ENCODE results near the gene SLC12A5.

The SLC12A5 gene

GRCh38 chr20:46074006-46074405, 45.0 kb downstream of the SLC12A5 start:
- Histone ChIP-seq H3K27me3 (ENCODE audit: control insufficient read depth, low read length) (no peaks in the 10 kb centered on the region), H3K79me2 (ENCODE audit: control insufficient read depth, low read length) (peaks cover 36% of the 10 kb centered on the region), H3F3A (ENCODE audit: control insufficient read depth, insufficient read depth) (no peaks in the 10 kb centered on the region), H4K20me1 (ENCODE audit: control insufficient read depth, insufficient read depth, low read depth, low read length) (peaks cover 14% of the 10 kb centered on the region; the same call in 1 of the 2 replicates), H3K9me2 (replicated peaks; ENCODE audit: control insufficient read depth, low read length) (no peaks in the 10 kb centered on the region), H3K27ac (ENCODE audit: low read depth, low read length) (no peak overlapping the region), H3K4me2 (ENCODE audit: low read length) (no peak overlapping the region), H3K9me3 (ENCODE audit: control insufficient read depth, insufficient read depth, low read length) (no peaks in the 10 kb centered on the region), H3K4me1 (ENCODE audit: control insufficient read depth, low read length) (no peaks in the 10 kb centered on the region), H3K4me3 (ENCODE audit: low read length) (no peak overlapping the region), H3K36me3 (ENCODE audit: control insufficient read depth, low read length) (peaks cover 66% of the 10 kb centered on the region)
- TF ChIP-seq, protein P1, sequence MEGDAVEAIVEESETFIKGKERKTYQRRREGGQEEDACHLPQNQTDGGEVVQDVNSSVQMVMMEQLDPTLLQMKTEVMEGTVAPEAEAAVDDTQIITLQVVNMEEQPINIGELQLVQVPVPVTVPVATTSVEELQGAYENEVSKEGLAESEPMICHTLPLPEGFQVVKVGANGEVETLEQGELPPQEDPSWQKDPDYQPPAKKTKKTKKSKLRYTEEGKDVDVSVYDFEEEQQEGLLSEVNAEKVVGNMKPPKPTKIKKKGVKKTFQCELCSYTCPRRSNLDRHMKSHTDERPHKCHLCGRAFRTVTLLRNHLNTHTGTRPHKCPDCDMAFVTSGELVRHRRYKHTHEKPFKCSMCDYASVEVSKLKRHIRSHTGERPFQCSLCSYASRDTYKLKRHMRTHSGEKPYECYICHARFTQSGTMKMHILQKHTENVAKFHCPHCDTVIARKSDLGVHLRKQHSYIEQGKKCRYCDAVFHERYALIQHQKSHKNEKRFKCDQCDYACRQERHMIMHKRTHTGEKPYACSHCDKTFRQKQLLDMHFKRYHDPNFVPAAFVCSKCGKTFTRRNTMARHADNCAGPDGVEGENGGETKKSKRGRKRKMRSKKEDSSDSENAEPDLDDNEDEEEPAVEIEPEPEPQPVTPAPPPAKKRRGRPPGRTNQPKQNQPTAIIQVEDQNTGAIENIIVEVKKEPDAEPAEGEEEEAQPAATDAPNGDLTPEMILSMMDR (IDR thresholded peaks at IDR 0.05; ENCODE audit: low read depth, low read length, poor library complexity, severe bottlenecking): no peak
- no peak for TF ChIP-seq EZH2phosphoT487 (IDR thresholded peaks at IDR 0.05; ENCODE audit: borderline replicate concordance, low read length)

DNA sequence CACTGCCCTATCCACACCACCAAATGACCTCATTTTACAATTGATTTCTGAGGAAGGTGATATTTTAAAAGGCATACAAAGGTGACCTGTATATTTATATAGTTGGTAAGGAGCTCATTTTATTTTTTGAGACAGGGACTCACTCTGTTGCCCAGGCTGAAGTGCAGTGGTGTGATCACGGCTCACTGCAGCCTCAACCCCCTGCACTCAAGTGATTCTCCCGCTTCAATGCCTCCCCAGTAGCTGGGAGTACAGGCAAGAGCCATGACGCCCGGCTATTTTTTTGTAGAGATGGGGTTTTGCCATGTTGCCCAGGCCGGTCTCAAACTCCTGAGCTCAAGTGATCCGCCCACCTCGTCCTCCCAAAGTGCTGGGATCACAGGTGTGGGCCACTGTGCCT, 47.8 kb downstream of the SLC12A5 start:
- Histone ChIP-seq H3K4me1 (ENCODE audit: control insufficient read depth, low read length) (no peaks in the 10 kb centered on the region), H3K36me3 (ENCODE audit: control insufficient read depth, low read length) (peaks cover 65% of the 10 kb centered on the region), H3K4me3 (ENCODE audit: low read length) (no peak overlapping the region), H3K27me3 (ENCODE audit: control insufficient read depth, low read length) (no peaks in the 10 kb centered on the region), H3K4me2 (ENCODE audit: low read length) (no peak overlapping the region), H4K20me1 (ENCODE audit: control insufficient read depth, insufficient read depth, low read depth, low read length) (peaks cover 23% of the 10 kb centered on the region), H3K27ac (ENCODE audit: low read depth, low read length) (no peak overlapping the region), H3K79me2 (ENCODE audit: control insufficient read depth, low read length) (peaks cover 64% of the 10 kb centered on the region), H3K9me2 (replicated peaks; ENCODE audit: control insufficient read depth, low read length) (no peaks in the 10 kb centered on the region), H3K9me3 (ENCODE audit: control insufficient read depth, insufficient read depth, low read length) (no peaks in the 10 kb centered on the region), H3F3A (ENCODE audit: control insufficient read depth, insufficient read depth) (no peaks in the 10 kb centered on the region; the same call in 1 of the 2 replicates)
- TF ChIP-seq, protein P1 (IDR thresholded peaks at IDR 0.05; ENCODE audit: low read depth, low read length, poor library complexity, severe bottlenecking): no peak
- TF ChIP-seq EZH2phosphoT487 (IDR thresholded peaks at IDR 0.05; ENCODE audit: borderline replicate concordance, low read length): no peak

DNA sequence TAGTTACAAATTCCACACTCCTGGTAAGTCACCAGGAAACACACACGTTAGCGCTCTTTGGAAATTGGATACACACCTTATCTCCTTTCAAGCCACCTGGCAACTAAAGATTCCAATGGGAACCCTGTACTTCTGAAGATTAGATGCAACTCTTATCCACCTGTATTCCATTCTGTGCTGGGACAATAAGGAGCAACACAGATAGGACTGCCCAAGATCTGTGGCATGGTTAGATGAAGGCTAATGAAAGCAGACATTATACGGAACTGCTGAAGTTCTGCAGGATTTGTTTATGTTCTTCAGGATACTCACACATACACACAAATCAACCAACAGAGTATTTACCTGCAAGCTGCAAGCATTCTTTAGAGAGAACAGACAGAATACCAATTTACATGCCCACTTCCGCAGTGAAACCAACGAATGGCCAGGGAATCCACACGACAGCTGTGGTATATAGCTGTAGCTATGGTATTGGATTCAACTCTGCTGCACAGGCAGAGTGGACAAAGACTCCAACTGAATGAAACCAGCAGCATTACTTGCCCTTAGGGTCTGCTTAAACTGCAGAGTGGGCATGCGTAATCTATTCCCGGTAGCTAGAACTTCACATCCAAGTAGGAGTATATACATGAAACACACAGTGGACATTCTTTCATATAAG, 48.8 kb downstream of the SLC12A5 start:
- peaks cover 68% of the 10 kb centered on the region for H3K79me2 ChIP-seq (ENCODE audit: control insufficient read depth, low read length)
- H3K9me3 ChIP-seq (ENCODE audit: control insufficient read depth, insufficient read depth, low read length): no peaks in the 10 kb centered on the region
- no peak overlapping the region for H3K4me2 ChIP-seq (ENCODE audit: low read length)
- H3K4me3 ChIP-seq (ENCODE audit: low read length): no peak overlapping the region
- H3K4me1 ChIP-seq (ENCODE audit: control insufficient read depth, low read length): 0 out of 2 replicates have a peak, but pooled peaks cover 3% of the 10 kb centered on the region
- no peaks in the 10 kb centered on the region; the same call in 1 of the 2 replicates for H3F3A ChIP-seq (ENCODE audit: control insufficient read depth, insufficient read depth)
- H4K20me1 ChIP-seq (ENCODE audit: control insufficient read depth, insufficient read depth, low read depth, low read length): peaks cover 27% of the 10 kb centered on the region
- no peak for TF ChIP-seq EZH2phosphoT487 (IDR thresholded peaks at IDR 0.05; ENCODE audit: borderline replicate concordance, low read length)
- TF ChIP-seq, protein P1 (IDR thresholded peaks at IDR 0.05; ENCODE audit: low read depth, low read length, poor library complexity, severe bottlenecking): no peak
- no peaks in the 10 kb centered on the region for H3K27me3 ChIP-seq (ENCODE audit: control insufficient read depth, low read length)
- H3K36me3 ChIP-seq (ENCODE audit: control insufficient read depth, low read length): peaks cover 65% of the 10 kb centered on the region
- no peak overlapping the region for H3K27ac ChIP-seq (ENCODE audit: low read depth, low read length)
- no peaks in the 10 kb centered on the region for H3K9me2 ChIP-seq (replicated peaks; ENCODE audit: control insufficient read depth, low read length)
